DND-41 (cell line): ENCODE data around the gene MAP4K1.

Experiments used
- EZH2 ChIP-seq: IDR thresholded peaks from 3 replicates; pipeline ENCODE4 v1.6.1; 2012; ENCODE audit warnings: borderline replicate concordance, low read depth, mild to moderate bottlenecking, moderate library complexity, low read length, inconsistent platforms; ENCODE audit not compliant: severe bottlenecking
- TF ChIP-seq, protein P1 (sequence below): IDR thresholded peaks from 2 replicates; pipeline ENCODE4 v1.5.1; 2012; ENCODE audit warnings: borderline replicate concordance, low read length, moderate library complexity, mild to moderate bottlenecking; ENCODE audit not compliant: poor library complexity, severe bottlenecking; ENCODE audit errors: extremely low read depth

GRCh38 chr19:38662537-38663155 lies 44.9 kb upstream of the MAP4K1 start:
- TF ChIP-seq, protein P1, sequence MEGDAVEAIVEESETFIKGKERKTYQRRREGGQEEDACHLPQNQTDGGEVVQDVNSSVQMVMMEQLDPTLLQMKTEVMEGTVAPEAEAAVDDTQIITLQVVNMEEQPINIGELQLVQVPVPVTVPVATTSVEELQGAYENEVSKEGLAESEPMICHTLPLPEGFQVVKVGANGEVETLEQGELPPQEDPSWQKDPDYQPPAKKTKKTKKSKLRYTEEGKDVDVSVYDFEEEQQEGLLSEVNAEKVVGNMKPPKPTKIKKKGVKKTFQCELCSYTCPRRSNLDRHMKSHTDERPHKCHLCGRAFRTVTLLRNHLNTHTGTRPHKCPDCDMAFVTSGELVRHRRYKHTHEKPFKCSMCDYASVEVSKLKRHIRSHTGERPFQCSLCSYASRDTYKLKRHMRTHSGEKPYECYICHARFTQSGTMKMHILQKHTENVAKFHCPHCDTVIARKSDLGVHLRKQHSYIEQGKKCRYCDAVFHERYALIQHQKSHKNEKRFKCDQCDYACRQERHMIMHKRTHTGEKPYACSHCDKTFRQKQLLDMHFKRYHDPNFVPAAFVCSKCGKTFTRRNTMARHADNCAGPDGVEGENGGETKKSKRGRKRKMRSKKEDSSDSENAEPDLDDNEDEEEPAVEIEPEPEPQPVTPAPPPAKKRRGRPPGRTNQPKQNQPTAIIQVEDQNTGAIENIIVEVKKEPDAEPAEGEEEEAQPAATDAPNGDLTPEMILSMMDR = no peak
- TF ChIP-seq EZH2 = no peak
